Naive thymus-derived CD4-positive, alpha-beta T cell (primary cell): Measurements from ENCODE around the gene RPTOR. TPM values are rescaled to one million over a fixed set of nuclear protein-coding genes. Genes with fewer than 3 reads are reported as not detected.

Source experiments
- ATAC-seq: fragments of 150-1000 bp; cut with Tn5 transposase; 2 replicates; pipeline ENCODE4 v1.10.0; 2021; ENCODE audit warnings: mild to moderate bottlenecking, moderate library complexity
- CTCF ChIA-PET: fragments of 350-600 bp; sonication (Branson Sonifier 250); formaldehyde crosslinking; loops from one replicate; lab custom pipeline; 2021; ENCODE audit warnings: antibody characterized with exemption; lab: Charles Lee
- POLR2A ChIA-PET: fragments of 350-600 bp; sonication (Branson Sonifier 250); formaldehyde crosslinking; loops from one replicate; lab custom pipeline; 2021; ENCODE audit warnings: antibody characterized with exemption, inconsistent platforms; lab: Charles Lee
- DNase-seq, 9 donors: peaks; one replicate each; pipeline versions ENCODE4 v3.0.0 to v3.0.0-alpha.2; 2020 to 2022; ENCODE audit warnings: mixed read lengths in 1 of 9
- H3K27ac ChIP-seq: one replicate; pipeline ENCODE4 v1.7.0; 2013; ENCODE audit warnings: mild to moderate bottlenecking, low read depth, low read length, moderate library complexity
- H3K27me3 ChIP-seq, 2 donors: one replicate each; pipeline ENCODE4 v1.7.0; 2013; ENCODE audit warnings: low read length in 2 of 2, mild to moderate bottlenecking in 2 of 2, moderate library complexity in 2 of 2; ENCODE audit not compliant: control insufficient read depth in 2 of 2, insufficient read depth in 2 of 2
- H3K36me3 ChIP-seq, 3 experiments: 1 replicate in 2 of 3; 2 replicates in 1 of 3; pipeline ENCODE4 v1.7.0; 2013; ENCODE audit warnings: low read length in 3 of 3, mild to moderate bottlenecking in 3 of 3, moderate library complexity in 1 of 3; ENCODE audit not compliant: insufficient read depth in 3 of 3, control insufficient read depth in 2 of 3
- H3K4me1 ChIP-seq, 2 donors: one replicate each; pipeline ENCODE4 v1.7.0; 2013; ENCODE audit warnings: low read length in 2 of 2, mild to moderate bottlenecking in 2 of 2, moderate library complexity in 1 of 2; ENCODE audit not compliant: control insufficient read depth in 2 of 2, insufficient read depth in 2 of 2
- H3K4me3 ChIP-seq: 2 replicates; pipeline ENCODE4 v1.7.0; 2013; ENCODE audit warnings: mild to moderate bottlenecking, low read length
- H3K9me3 ChIP-seq, 3 experiments: 1 replicate in 2 of 3; 2 replicates in 1 of 3; pipeline ENCODE4 v1.7.0; 2013; ENCODE audit warnings: low read length in 3 of 3; ENCODE audit not compliant: control insufficient read depth in 2 of 3
- H3K27ac Mint-ChIP-seq, 9 donors: one replicate each; pipeline ENCODE4 v1.8.0; 2020 to 2022; ENCODE audit warnings: mixed read lengths in 9 of 9, mild to moderate bottlenecking in 8 of 9, moderate library complexity in 5 of 9, inconsistent platforms in 2 of 9
- H3K27me3 Mint-ChIP-seq, 5 donors: one replicate each; pipeline ENCODE4 v1.8.0; 2021 to 2022; ENCODE audit warnings: mixed read lengths in 5 of 5, mild to moderate bottlenecking in 1 of 5
- H3K36me3 Mint-ChIP-seq, 5 donors: one replicate each; pipeline ENCODE4 v1.8.0; 2020 to 2022; ENCODE audit warnings: mixed read lengths in 5 of 5, mild to moderate bottlenecking in 3 of 5, inconsistent platforms in 1 of 5
- H3K4me1 Mint-ChIP-seq, 7 donors: one replicate each; pipeline ENCODE4 v1.8.0; 2020 to 2022; ENCODE audit warnings: mixed read lengths in 7 of 7, mild to moderate bottlenecking in 3 of 7, inconsistent platforms in 1 of 7
- H3K4me3 Mint-ChIP-seq, 10 donors: one replicate each; pipeline ENCODE4 v1.8.0; 2020 to 2022; ENCODE audit warnings: mild to moderate bottlenecking in 10 of 10, mixed read lengths in 10 of 10, moderate library complexity in 6 of 10, inconsistent platforms in 2 of 10
- H3K9me3 Mint-ChIP-seq, 11 donors: one replicate each; pipeline ENCODE4 v1.8.0; 2020 to 2022; ENCODE audit warnings: mixed read lengths in 11 of 11, mild to moderate bottlenecking in 4 of 11, inconsistent platforms in 1 of 11, moderate library complexity in 1 of 11
- intact Hi-C, 2 donors: fragments of 100-400 bp; cut with micrococcal nuclease; formaldehyde crosslinking; loops; one replicate each; pipeline ENCODE4 v1.15.1; 2023
- polyA plus RNA-seq, 2 donors: library from polyadenylated mRNA; unstranded; fragments of 300-500 nt; fragmentation: Illumina TruSeq; gene quantifications; one replicate each; pipeline ENCODE4 v1.2.3, GENCODE V29; 2021
- total RNA-seq, 6 experiments: library from RNA in 5 of 6; stranded (reverse) in 5 of 6; gene quantifications; 1 replicate in 5 of 6; 2 replicates in 1 of 6; pipeline ENCODE4 v1.2.3 and lab custom pipeline; 2021 to 2026

The RPTOR gene
- total and polyA plus RNA-seq, 7 experiments from 2014 or later = 10.9 to 89.8 (median 59.9) TPM

GRCh38 chr17:80666867-80667266 lies 122.2 kb downstream of the RPTOR start:
- Mint-ChIP-seq H3K9me3 (peaks cover 0 to 5% (median 0%) of the 10 kb centered on the region in 11 donors), H3K4me3 (peak overlapping the region in 9 of 10 donors; percentile 31 to 89 (median 67)), H3K4me1 (peaks cover 62 to 99% (median 97%) of the 10 kb centered on the region in 7 donors), H3K36me3 (peaks cover 4 to 38% (median 12%) of the 10 kb centered on the region in 5 donors), H3K27me3 (no peaks in the 10 kb centered on the region), H3K27ac (peak overlapping the region; percentile 74 to 100 (median 91))
- Histone ChIP-seq H3K36me3 (no peaks in the 10 kb centered on the region), H3K9me3 (no peaks in the 10 kb centered on the region), H3K4me1 (peaks cover 38 to 60% of the 10 kb centered on the region in 2 donors), H3K27ac (no peak overlapping the region), H3K27me3 (no peaks in the 10 kb centered on the region), H3K4me3 (no peak overlapping the region)
- ChIA-PET CTCF (no interaction called here), POLR2A (interaction anchor here (0.9 kb wide), 1 partner anchor 64 kb away, joined by 3 read pairs; no protein-coding TSS in a partner anchor)
- no peak for DNase-seq
- ATAC-seq = no peak
- intact Hi-C loops = no loop called here

GRCh38 chr17:80667462-80668277 lies 123.0 kb downstream of the RPTOR start:
- intact Hi-C loops = no loop called here
- CTCF ChIA-PET = interaction anchor here (0.7 kb wide), 1 partner anchor 11 kb away, joined by 3 read pairs; no protein-coding TSS in a partner anchor
- Mint-ChIP-seq H3K27me3 (no peaks in the 10 kb centered on the region), H3K36me3 (peaks cover 4 to 36% (median 12%) of the 10 kb centered on the region in 5 donors), H3K4me1 (peaks cover 62 to 91% (median 89%) of the 10 kb centered on the region in 7 donors), H3K9me3 (peaks cover 0 to 2% (median 0%) of the 10 kb centered on the region in 11 donors), H3K27ac (peak overlapping the region; percentile 74 to 99 (median 91)), H3K4me3 (peak overlapping the region; percentile 56 to 89 (median 67))
- peak; percentile 37 for ATAC-seq
- DNase-seq = peak in 3 of 9 donors; percentile 37 to 56 (median 54)
- Histone ChIP-seq H3K4me3 (no peak overlapping the region), H3K4me1 (peaks cover 38 to 55% of the 10 kb centered on the region in 2 donors), H3K9me3 (no peaks in the 10 kb centered on the region), H3K27ac (peak overlapping the region; percentile 23), H3K36me3 (no peaks in the 10 kb centered on the region), H3K27me3 (no peaks in the 10 kb centered on the region)
- POLR2A ChIA-PET = interaction anchor here (0.6 to 1.1 kb wide), 2 partner anchors 98 to 193 kb away, joined by 3 read pairs; no protein-coding TSS in a partner anchor

GRCh38 chr17:80668375-80669148 lies 123.9 kb downstream of the RPTOR start:
- no peak for ATAC-seq
- intact Hi-C loops = no loop called here
- peak overlapping the region; percentile 74 to 99 (median 91) for H3K27ac Mint-ChIP-seq
- POLR2A ChIA-PET = interaction anchor here (0.8 to 1.3 kb wide), 3 partner anchors 11 to 192 kb away, joined by 3 to 4 read pairs (median 3); no protein-coding TSS in a partner anchor
- H3K36me3 ChIP-seq = no peaks in the 10 kb centered on the region
- peaks cover 4 to 40% (median 16%) of the 10 kb centered on the region in 5 donors for H3K36me3 Mint-ChIP-seq
- H3K27ac ChIP-seq = peak overlapping the region; percentile 23
- H3K4me1 Mint-ChIP-seq = peaks cover 61 to 90% (median 89%) of the 10 kb centered on the region in 7 donors
- H3K4me1 ChIP-seq = peaks cover 42 to 55% of the 10 kb centered on the region in 2 donors
- H3K9me3 ChIP-seq = no peaks in the 10 kb centered on the region
- no peak for DNase-seq
- H3K27me3 Mint-ChIP-seq = no peaks in the 10 kb centered on the region
- no peaks in the 10 kb centered on the region for H3K27me3 ChIP-seq
- H3K4me3 ChIP-seq = no peak overlapping the region
- peaks cover 0 to 2% (median 0%) of the 10 kb centered on the region in 11 donors for H3K9me3 Mint-ChIP-seq
- peak overlapping the region in 9 of 10 donors; percentile 56 to 89 (median 67) for H3K4me3 Mint-ChIP-seq
- CTCF ChIA-PET = interaction anchor here (0.7 kb wide), 1 partner anchor 10 kb away, joined by 3 read pairs; no protein-coding TSS in a partner anchor

GRCh38 chr17:80671039-80671824 lies 126.6 kb downstream of the RPTOR start:
- peak overlapping the region in 6 of 9 donors; percentile 33 to 84 (median 51) for H3K27ac Mint-ChIP-seq
- Histone ChIP-seq H3K27me3 (no peaks in the 10 kb centered on the region), H3K36me3 (no peaks in the 10 kb centered on the region), H3K4me1 (peaks cover 19 to 42% of the 10 kb centered on the region in 2 donors), H3K4me3 (no peak overlapping the region), H3K9me3 (no peaks in the 10 kb centered on the region), H3K27ac (no peak overlapping the region)
- CTCF ChIA-PET = no interaction called here
- H3K27me3 Mint-ChIP-seq = no peaks in the 10 kb centered on the region
- peaks cover 4 to 43% (median 19%) of the 10 kb centered on the region in 5 donors for H3K36me3 Mint-ChIP-seq
- intact Hi-C loops = no loop called here
- peaks cover 0 to under 1% (median 0%) of the 10 kb centered on the region in 11 donors for H3K9me3 Mint-ChIP-seq
- DNase-seq (no peak), ATAC-seq (no peak)
- peaks cover 49 to 90% (median 84%) of the 10 kb centered on the region in 7 donors for H3K4me1 Mint-ChIP-seq
- H3K4me3 Mint-ChIP-seq = peak overlapping the region in 5 of 10 donors; percentile 1 to 40 (median 19)
- POLR2A ChIA-PET = no interaction called here

- ATAC-seq = no peak
- CTCF ChIA-PET = no interaction called here
- Mint-ChIP-seq H3K4me1 (peaks cover 45 to 90% (median 82%) of the 10 kb centered on the region in 7 donors), H3K27ac (peak overlapping the region in 2 of 9 donors; percentile 52 to 68), H3K27me3 (no peaks in the 10 kb centered on the region), H3K9me3 (no peaks in the 10 kb centered on the region), H3K36me3 (peaks cover 4 to 42% (median 17%) of the 10 kb centered on the region in 5 donors), H3K4me3 (peak overlapping the region in 1 of 10 donors; percentile 40)
- POLR2A ChIA-PET = no interaction called here
- Histone ChIP-seq H3K27me3 (no peaks in the 10 kb centered on the region), H3K36me3 (no peaks in the 10 kb centered on the region), H3K4me3 (no peak overlapping the region), H3K27ac (no peak overlapping the region), H3K9me3 (no peaks in the 10 kb centered on the region), H3K4me1 (peaks cover 18 to 36% of the 10 kb centered on the region in 2 donors)
- DNase-seq = no peak
- intact Hi-C loops = no loop called here
Measured at GRCh38 chr17:80671825-80672110, 127.1 kb downstream of the RPTOR start.
